H4 (cell line): ENCODE measurements around the gene EPHA10. TPM values are rescaled to one million over a fixed set of nuclear protein-coding genes. Genes with fewer than 3 reads are reported as not detected.
A peak's percentile ranks its signal among the peaks of the same experiment; 100 is the strongest.

Source experiments
- DNase-seq: peaks from one replicate; pipeline ENCODE4 v3.0.0-alpha.2; 2015; ENCODE audit warnings: low spot score
- total RNA-seq: library from RNA; depleted of rRNA; stranded (reverse); fragments of >200 nt; shearing (Covaris generic); gene quantifications from 2 replicates; pipeline ENCODE4 v1.2.3, GENCODE V29; 2014; rRNA removed

The EPHA10 gene
- not detected in 2 replicates for total RNA-seq

DNA sequence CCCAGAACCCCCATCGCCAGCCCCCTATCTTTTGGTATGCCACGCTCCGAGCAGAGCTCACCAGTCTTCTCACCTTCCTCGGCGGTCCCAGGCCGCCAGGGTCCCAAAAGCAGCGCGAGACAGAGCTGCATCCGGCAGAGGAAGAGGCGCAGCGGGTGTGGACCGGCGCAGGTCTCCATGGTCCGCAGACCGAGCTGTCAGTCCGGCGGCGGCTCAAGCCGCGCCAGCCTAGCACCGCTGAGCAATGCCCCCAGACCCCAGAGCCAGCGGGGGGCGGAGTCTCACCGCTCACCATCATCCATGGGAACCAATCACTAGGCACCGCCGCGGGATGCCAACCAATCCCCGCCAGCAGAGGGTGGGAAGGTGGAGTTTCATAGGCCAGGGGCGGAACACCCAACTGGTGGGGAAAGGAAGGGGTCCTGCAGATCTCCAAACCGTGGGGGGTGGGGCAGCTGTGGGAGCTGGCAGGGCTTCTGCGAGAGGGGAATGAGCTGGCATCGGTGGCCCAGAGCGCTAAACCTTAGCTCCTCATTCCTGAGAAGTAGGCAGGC lies at the start of gene EPHA10:
Gene EPHA10 (minus strand): TSS at position 233 of the 554 bp plus-strand sequence. CDS start 54 bp downstream, at position 179.
- DNase-seq, result no peak

DNA sequence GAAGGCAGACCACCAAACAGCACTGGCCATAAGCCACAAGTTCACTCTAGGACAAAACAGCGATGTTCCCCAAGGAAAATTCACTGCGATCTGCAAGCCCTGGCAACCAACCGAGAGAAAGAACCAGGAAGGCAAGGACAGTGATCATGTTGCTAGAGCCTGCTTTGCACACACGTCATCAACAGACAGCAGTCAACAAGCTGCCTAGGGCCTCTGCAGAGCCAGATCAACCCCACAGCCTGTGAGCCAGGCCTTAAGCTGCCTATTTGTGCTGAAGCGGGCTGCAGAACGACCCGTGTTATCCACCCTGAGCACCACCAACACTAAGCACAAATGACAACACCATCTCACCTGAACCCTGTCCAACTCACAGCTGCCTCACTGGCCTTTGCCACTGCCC lies 49.3 kb upstream of the EPHA10 start:
- no peak for DNase-seq

DNA sequence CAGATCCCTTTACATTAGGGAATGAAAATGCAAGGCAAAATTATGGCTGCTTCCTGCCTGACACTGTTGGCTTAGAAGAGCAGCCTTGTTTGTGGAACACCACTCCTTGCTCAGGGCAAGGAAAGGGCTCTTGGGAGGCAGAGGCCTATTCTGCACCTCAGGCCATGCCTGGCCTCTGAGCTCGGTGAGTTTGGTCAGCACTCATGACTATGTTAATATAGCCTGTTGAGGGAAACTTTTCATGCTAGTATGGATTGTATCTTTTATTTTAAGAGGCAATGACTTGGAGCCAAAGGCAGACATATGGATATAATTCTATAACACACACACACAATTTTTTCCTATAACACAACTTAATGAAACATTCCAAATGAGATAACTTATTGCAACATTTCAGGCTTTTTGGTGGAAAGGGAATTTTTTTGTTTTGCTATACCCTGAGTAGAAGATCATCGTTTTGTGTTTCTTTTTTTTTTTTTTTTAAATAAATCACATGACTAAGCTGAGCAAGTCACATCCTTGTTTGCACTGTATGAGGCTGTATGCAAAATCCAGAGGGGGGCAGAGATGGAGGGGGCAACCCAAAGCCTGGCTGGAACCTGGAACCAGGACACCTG lies 48.7 kb upstream of the EPHA10 start:
- no peak for DNase-seq

DNA sequence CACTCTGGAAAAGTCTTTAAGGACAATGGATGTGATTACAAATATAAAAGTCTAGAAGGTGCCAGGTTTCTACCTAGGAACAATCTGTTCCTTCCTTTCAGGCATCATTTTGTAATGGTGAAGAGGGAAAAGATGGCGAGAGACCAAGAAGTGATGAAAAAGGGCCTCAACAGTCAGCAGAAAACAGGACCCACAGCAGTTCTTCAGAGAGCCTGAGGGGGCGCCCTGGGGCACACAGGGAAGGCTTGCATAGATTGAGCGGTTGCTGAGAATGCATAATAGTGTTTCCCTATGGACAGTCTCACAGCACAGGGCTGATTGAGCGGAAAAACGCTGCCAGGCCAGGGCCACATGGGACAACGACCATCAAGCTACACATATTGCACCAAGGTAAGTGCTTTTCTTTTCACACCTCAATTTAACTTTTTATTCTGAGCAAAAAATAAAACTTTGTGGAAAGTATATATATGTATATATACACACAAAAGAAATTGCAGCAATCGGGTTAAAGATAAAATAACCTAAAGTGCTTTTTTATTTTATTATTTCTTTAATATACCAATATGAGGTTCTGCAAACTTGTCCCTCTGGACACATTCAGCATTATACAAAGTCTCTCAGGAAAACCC lies 46.2 kb upstream of the EPHA10 start:
- DNase-seq, result peak; percentile 74

DNA sequence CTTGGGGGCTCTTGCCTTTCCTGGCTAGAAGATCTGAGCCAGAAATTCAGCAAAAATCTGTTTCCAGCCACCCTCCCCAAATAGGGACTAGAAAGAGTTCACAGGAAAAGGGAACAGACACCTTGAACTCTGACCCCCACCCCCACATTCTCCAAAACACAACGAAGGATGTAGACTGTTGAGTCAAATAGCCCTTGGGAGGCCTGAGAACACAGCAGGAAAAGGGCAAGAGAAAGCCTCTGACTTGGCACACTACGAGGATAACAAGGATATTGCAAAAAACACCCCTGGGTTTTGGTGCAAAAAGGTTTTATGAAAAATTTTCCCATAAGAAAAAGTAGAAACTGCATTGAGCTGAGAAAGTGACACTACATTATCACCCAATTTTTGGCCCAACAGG lies 45.0 kb upstream of the EPHA10 start:
- no peak for DNase-seq

DNA sequence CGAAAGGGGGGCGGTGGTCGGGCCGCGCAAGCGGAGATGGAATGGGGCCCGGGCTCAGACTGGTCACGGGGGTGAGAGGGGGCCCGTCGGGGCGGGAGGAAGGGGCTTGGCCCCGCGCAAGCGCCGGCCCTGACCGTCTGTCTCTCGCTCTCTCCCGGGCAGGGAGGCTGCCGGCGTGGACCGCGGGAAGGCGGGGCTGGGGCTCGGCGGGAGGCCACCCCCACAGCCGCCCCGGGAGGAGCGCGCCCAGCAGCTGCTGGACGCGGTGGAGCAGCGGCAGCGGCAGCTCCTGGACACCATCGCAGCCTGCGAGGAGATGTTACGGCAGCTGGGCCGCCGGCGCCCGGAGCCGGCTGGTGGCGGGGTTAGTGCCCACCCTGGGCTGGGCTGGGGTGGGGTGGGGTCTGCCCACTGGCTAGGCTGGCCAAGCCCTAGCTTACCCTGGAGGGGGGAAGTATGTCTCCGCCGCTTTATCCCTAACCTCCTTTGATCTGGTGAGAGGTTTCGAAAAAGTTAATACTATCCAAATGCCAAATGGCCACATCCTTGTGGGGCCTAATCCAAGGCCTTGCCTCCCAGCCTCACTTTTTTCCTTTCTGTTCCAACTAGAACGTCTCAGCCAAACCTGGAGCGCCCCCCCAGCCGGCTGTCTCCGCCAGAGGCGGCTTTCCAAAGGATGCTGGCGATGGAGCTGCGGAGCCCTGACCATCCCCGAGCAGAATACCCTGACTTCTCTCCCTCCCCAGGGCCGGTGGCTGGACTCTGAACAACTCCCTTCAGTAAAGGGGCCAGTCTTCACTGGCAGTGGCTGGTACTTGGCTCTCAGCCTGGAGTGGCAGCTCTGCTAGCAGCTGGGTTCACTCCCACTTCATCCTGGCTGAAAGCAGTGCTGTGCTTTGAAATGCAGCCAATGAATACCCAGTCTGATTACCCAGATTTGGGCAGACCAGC lies 43.7 kb upstream of the EPHA10 start:
- DNase-seq, result peak; percentile 64

DNA sequence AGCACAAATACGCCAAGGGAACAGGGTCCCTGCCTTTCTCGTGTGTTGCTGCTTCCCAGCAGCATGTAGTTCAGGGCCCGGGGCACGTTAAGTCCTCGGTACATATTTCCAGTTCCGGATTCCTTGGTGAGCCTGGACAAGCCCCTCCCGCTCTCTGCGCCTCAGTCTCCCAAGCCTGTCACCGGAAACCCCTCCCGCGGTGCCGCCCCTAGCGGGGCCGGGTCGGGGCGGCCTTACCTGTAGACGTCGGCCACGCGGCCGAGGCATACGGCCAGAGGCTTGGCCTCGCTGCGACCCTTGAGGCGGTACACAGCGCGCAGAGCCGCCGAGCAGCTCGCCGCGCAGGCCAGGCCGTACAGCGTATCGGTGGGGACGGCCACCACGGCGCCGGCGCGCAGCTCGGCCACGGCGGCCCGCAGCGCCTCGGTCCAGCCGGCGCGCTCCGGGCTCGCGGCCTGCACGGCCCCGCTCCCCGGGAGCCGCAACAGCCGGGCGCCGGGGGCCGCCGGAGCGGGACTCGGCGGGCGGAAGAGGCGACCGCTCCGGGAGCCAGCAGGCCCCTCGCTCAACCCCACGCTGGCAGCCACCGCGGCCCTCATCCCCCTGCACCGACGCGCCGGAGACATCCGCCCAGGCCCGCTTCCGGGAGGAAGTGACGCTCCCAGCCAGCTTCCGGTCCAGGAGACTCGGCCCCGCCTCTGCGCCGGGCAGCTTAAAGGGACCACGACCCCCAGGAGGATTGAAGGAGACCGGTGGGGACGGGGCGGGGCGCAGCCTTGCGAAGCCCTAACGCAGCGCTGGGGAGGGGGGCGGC lies 42.8 kb upstream of the EPHA10 start, which contains the start of the genes C1orf122 and YRDC:
Gene C1orf122 (plus strand): TSS at position 236 of the 814 bp plus-strand sequence. CDS start 615 bp downstream, outside the sequence.
Gene YRDC (minus strand): TSS at position 654 of the 814 bp plus-strand sequence. CDS start 28 bp downstream, at position 626.
- peak; percentile 89 for DNase-seq

DNA sequence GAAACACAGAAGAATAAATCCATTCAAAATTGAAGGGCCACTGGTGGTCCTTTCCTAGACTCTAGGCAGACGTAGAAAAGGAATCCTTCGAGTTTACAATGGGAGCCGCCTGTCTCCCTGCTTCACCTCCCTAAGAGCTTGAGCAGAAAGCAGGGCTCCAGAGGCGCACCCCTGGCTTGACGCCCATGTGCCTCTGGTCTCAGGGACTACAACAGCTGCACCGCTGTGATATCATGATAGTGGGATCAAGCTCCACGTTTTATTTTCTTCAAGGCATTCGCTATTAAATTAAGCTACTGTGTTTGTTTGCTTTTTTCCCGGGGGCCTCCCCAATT lies 42.3 kb upstream of the EPHA10 start:
- no peak for DNase-seq

DNA sequence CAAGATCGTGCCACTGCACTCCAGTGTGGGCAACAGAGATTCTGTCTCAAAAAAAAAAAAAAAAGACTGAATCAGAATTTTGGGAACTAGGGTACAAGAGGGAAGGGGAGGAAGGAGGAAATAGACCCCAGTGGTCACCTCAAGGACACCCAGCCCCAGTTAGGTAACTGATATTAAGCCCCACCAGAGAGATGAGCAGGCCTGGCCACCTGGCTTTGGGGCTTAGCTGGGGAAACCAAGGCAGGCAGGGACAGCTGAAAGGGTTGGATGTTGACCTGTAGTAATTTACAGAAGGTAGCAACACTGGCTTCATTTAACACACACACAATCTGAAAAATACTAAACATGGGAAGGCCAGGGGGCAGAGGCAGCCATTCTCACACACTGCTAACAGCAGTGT lies 37.5 kb upstream of the EPHA10 start:
- no peak for DNase-seq

DNA sequence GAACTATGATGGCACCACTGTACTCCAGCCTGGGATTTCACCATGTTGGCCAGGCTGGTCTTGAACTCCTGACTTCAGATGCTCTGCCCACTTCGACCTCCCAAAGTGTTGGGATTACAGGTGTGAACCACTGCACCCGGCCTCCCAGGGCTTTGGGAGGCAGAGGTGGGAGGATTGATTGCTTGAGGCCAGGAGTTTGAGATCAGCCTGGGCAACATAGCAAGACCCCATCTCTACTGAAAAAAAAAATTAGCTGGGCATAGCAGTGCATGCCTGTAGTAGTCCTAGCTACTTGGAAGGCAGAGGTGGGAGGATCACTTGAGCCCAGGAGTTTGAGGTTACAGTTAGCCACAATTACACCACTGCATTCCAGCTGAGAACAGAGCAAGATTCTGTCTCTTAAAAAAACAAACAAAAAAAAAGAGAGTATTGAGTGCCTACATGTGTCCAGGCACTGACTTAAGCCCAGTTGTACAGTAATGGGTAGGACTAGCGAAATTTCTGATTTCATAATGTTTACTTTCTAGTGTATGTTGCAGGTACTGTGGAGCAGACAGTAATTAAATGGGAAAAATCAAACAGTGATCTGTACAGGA lies 32.9 kb upstream of the EPHA10 start:
- peak; percentile 76 for DNase-seq

DNA sequence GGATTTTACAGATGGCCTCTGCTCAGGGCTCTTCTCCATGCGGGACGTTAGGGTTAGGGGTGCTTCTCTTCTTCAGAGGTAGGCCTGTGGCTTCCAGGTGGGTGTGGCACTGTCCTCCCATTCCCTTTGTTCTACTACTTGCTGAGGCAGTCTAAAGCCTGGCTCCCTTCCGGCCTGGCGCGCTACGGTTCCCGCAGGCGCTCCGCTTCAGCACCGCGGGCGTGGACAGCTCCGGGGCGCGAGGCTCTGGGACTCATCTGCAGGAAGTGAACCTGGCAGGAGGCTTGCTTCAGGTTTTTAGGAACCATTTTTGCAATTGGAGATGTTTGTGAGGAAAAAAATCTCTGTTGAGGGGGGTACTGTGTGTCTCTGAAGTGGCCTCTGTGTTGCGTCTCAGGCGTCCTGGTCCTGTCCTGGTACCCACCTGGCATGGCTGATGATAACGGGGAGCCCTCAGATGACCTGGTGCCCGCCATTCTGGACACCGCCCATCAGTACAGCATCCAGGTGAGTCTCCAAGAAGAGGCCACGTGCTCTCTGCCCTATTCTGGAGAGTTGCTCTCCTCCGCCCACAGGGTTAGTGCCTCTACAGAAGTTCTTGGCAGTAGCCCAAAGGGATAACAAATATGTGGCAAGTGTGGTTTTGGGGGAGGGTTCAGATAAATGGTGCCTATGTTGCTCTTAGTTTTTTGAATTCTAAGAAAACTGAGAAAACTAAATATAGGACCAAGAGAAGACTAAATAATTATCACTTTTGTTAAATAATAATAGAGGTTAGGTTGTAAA lies 30.6 kb upstream of the EPHA10 start:
- DNase-seq, result no peak

DNA sequence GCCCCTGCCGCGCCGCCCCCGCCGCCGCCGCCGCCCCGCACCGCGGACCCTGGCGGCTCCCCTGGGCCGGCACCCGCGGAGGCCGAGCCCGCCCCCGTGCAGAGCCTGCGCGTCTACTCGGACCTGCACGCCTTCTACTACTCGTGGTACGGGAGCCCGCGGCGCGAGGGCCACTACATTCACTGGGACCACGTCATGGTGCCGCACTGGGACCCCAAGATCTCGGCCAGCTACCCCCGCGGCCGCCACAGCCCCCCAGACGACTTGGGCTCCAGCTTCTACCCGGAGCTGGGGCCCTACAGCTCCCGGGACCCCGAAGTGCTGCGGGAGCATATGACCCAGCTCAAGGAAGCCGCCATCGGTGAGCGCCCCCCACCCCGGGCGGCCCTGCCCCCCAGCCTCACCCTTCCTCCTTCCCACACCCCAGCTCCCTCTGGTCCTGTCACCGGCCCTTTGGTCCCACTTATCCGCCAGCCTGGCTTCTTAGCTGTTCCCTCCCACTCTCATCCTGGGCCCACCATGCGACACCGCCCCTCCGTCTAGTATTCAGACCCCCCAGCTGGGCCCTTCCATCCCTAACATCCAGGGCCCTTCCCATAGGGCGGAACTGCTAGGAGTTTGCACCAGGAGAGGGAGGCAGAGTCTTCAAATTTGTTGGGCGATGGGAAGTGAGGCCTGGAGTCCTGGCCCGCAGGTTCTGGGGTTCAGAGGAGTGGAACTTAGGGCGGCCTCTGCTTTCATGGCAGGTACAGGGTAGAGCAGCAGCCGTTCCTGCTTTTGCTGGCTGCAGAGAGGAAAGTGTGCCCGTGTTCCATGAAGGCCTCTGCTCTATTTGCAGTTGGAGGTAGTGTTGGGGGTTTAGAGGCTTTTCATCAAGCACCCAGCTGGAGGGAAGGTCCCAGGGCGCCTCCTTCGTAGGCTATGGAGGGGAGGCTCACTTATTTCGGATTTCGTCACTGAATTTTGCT lies 29.7 kb upstream of the EPHA10 start:
- DNase-seq, result no peak

DNA sequence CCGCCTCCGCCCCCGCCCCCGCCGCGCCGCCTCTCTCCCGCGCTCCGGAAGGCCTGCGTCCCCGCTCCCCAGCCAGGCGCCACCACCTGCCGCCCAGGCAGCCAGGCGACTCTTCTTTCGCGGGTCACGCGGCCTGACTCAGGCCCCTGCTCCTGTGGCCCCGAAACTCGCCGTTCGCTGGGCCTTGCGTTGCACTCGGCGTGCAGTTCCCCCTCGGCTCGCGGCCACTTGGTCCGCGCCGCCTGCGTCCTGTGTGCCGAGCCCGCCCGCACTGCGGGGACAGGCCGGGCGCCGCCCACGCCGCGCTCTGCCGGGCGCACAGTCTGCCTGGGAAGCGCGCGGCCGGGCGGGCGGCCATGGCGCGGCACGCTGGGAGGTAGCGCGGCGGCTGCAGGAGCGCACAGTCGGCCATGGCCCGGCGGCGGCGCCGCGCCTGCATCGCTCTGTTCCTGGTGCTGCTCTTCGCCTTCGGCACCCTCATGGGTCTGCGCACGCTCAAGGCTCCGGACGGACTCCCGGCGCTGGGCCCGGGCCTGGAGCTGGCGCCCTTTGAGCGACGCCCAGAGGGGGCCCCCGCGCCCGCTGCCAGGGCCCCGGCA lies 29.0 kb upstream of the EPHA10 start, which contains the start of gene MANEAL:
Gene MANEAL (plus strand): TSS at position 75 of the 599 bp plus-strand sequence. CDS start 336 bp downstream, at position 411.
- DNase-seq, result no peak

DNA sequence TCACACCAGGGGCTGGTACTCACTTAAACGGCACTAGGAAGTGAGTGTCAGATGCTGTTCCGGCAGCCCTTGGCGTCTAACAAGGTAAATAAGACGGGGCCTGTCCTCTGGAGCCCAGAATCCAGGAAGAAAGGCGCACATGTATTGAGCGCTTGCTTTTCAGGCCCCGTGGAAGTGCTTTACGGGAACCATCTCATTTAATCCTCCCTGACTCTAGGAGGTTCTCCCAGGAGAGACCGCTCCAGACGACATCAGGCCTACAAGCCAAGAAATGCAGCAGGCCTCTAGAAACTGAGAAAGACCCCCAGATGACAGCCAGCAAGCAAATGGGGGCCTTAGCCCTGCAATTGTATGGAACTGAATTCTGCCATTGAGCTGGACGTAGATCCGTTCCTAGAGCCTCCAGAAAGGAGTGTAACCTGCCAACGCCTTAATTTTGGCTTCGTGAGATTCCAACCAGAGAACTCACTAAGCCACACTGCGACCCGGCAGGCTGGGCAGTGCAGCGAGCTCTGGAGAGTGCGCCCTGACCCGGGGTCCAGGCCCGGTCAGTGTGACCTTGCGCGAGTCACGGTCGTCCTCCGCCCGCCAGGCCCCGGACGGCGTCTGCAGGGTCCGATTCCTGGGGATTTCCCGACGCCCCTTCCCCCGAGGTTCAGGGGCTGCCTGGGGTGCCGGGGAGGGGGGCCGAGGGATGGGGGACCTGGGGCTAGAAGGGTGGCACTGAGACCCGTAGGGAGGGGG lies 28.2 kb upstream of the EPHA10 start:
- no peak for DNase-seq

DNA sequence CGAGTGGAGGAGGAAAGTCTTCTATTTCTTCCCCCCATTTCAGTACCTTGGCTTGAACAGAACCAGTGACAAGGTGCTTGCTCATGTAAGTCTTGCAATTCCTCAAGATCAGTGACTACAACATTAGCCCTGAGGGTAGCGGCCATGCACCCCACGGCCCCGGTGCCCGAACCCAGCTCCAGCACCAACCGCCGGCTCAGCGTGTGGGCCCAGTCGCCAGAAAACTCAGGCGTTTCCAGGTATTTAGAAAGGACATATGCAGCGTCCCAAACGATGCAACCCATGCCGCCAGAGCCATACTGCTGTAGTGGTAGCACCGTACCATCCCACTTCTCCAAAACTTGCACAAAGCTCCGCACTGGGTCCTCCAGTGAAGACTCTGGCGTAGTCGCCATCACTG lies 17.6 kb upstream of the EPHA10 start:
- DNase-seq, result no peak

DNA sequence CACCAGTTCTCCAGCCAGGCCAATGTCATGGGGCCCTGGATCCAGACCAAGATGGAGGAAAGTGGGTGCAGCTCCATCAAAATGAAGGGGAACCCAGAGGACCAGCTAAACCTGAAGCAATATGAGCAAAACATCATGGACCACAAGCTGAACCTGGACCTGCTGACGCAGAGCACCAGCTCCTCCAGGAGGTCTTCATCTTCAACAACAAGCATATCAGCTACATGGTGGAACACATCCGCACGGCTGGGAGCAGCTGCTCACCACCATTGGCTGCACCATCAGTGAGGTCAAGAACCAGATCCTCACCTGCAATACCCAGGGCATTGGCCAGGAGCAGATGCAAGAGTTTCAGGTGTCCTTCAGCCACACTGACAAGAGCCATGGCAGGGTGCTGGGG lies 13.7 kb upstream of the EPHA10 start:
- DNase-seq, result no peak

DNA sequence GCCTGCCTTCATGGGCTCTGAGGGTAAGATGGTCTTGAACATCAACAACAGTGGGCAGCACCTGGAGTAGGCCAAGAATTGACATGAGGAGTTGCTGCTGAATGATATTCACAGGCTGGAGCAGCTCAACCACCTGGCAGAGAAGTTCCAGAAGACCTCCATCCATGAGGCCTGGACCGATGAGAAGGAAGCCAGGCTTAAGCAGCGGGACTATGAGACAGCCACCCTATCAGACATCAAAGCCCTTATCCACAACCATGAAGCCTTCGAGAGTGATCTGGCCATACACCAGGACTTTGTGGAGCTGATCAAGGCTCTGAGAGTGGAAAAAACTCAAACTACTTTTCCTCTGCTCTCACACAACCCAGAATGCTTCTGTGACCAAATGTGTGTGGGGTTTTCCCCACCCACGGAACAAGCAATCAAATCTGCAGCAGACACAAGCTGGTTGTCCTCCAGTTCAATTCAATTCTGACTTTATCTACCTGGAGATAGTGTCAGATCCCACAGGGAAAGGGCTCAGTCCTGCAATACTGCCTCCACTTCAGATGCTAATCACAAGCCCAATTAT lies 12.1 kb upstream of the EPHA10 start:
- DNase-seq, result no peak
